HepG2 (cell line): ENCODE measurements around the gene IGFLR1.

Experiments used
- CCDC6 ChIP-seq: sonication (generic); formaldehyde crosslinking; IDR thresholded peaks from 2 replicates; pipeline ENCODE4 v1.8.1; 2022; ENCODE audit warnings: mild to moderate bottlenecking, missing genetic modification reagents, moderate library complexity
- HDAC2 ChIP-seq: sonication (generic); formaldehyde crosslinking; IDR thresholded peaks from 2 replicates; pipeline ENCODE4 v1.4.0; 2020; ENCODE audit warnings: missing genetic modification reagents
- MAFK ChIP-seq, 2 experiments: IDR thresholded peaks in 1 of 2; conservative IDR thresholded peaks in 1 of 2; 2 replicates each; pipeline ENCODE4 v1.6.1; 2011; ENCODE audit warnings: improper control_type of control experiment in 2 of 2, low read length in 2 of 2
- MXD4 ChIP-seq: IDR thresholded peaks from 2 replicates; pipeline ENCODE4 v1.6.1; 2016; ENCODE audit warnings: mild to moderate bottlenecking, missing biosample characterization, missing genetic modification reagents
- PHF8 ChIP-seq: sonication (generic); formaldehyde crosslinking; IDR thresholded peaks from 2 replicates; pipeline ENCODE4 v1.5.0; 2020; ENCODE audit warnings: missing genetic modification reagents
- RFX5 ChIP-seq: IDR thresholded peaks from 2 replicates; pipeline ENCODE4 v1.6.1; 2011; ENCODE audit warnings: low read depth, low read length, improper control_type of control experiment

- TF ChIP-seq RFX5 = no peak
- TF ChIP-seq CCDC6 = no peak
- no peak for TF ChIP-seq HDAC2 (CRISPR knock-in tag)
- TF ChIP-seq PHF8 = no peak
- TF ChIP-seq MAFK (conservative IDR thresholded peaks at IDR 0.05 in 1 of 2, IDR thresholded peaks at IDR 0.05 in 1 of 2; ENCODE audit: low read length in 2 of 2) = no peak
- no peak for TF ChIP-seq MXD4
Observed at GRCh38 chr19:35783469-35784434, 41.5 kb upstream of the IGFLR1 start.
